ENCODE results near the gene CACNG3.

Gene CACNG3

DNA sequence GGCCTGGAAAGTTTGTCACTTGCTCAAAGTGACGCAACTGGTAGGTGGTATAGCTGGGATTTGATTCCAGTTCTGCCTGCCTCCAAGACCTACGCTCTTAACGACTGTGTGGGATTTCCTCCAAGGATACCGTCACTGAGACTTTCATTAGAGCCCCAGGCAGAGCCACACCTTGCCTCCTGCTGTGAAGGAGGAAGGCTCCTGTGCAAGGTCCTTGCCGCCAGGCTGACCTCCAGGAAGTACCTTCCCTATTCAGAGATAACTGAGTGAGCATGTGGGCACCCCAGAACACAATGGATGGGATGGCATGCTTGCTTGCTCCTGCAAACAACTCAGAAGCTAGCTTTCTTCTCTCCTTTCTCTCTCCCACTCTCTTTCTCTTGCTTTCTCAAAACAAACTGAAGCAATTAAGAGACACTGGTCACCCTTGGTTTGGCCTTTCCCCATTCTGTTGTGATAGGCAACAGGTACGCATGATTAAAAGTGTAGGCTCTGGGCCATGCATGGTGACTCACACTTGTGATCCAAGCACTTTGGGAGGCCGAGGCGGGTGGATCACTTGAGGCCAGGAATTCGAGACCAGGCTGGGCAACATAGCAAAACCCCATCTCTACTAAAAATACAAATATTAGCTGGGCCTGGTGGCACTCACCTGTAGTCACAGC lies 30.7 kb downstream of the CACNG3 start:
- WGBS (ENCODE audit: extremely low coverage, insufficient coverage, insufficient read length): no CpG with 5 or more reads among the region's 9 CpGs
- peak; percentile 53 to 63 for DNase-seq
- no peaks in the 10 kb centered on the region for H3K4me1 ChIP-seq (ENCODE audit: control insufficient read depth in 1 of 2, insufficient read depth in 2 of 2, low read length in 2 of 2)
- H2BK12ac ChIP-seq (ENCODE audit: low read length): no peak overlapping the region
- no peak overlapping the region for H3K23ac ChIP-seq (ENCODE audit: low read length)
- H3K4me2 ChIP-seq (ENCODE audit: low read length): no peak overlapping the region
- no peak overlapping the region for H2BK5ac ChIP-seq (ENCODE audit: low read depth, low read length, poor library complexity)
- no peak overlapping the region for H3K4ac ChIP-seq (ENCODE audit: low read depth, low read length)
- H4K91ac ChIP-seq (ENCODE audit: low read depth, low read length): no peak overlapping the region
- H2BK120ac ChIP-seq (ENCODE audit: insufficient read depth, low read length, poor library complexity): no peak overlapping the region
- H3K9ac ChIP-seq (ENCODE audit: low read length): no peak overlapping the region
- no peak overlapping the region for H4K8ac ChIP-seq (ENCODE audit: low read depth, low read length)
- no peak overlapping the region for H3K4me3 ChIP-seq (ENCODE audit: low read depth, low read length)
- H3K79me2 ChIP-seq (ENCODE audit: control insufficient read depth, insufficient read depth, low read length, poor library complexity): no peaks in the 10 kb centered on the region
- H3K79me1 ChIP-seq (ENCODE audit: low read length): no peaks in the 10 kb centered on the region
- H2AK5ac ChIP-seq (ENCODE audit: low read length): no peak overlapping the region
- no peak overlapping the region for H4K12ac ChIP-seq (ENCODE audit: low read depth, low read length)
- H3K27ac ChIP-seq (ENCODE audit: low read depth, low read length): no peak overlapping the region
- H3K27me3 ChIP-seq (ENCODE audit: insufficient read depth, low read length): no peaks in the 10 kb centered on the region
- H3K36me3 ChIP-seq (ENCODE audit: control insufficient read depth in 1 of 2, insufficient read depth in 2 of 2, low read length in 2 of 2): no peaks in the 10 kb centered on the region
- no peak overlapping the region for H3K18ac ChIP-seq (ENCODE audit: low read length)
- no peak overlapping the region for H3K14ac ChIP-seq (ENCODE audit: low read length)
- no peaks in the 10 kb centered on the region for H3K9me3 ChIP-seq (ENCODE audit: insufficient read depth, low read depth, low read length)
- no peak overlapping the region for H2AFZ ChIP-seq (ENCODE audit: insufficient read depth, low read length, poor library complexity)

DNA sequence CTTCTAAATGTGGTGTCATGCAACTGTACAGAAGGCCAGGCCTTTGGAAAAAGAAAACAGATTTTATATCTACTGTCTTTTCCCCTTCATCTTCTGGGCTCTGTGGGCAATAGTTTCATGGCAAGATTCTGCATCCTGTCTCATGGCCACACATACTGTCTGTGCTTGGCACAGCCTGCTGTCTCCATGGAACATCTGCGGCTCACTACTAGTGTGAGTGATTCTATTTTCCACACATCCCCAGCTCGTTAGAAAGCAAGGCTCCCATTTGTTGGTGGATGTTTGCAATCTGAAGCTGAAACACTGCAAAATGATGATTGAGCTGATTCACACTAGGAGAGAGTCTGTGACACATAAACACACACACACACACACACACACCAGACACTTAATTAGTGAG lies 32.4 kb downstream of the CACNG3 start:
- no peaks in the 10 kb centered on the region for H3K4me1 ChIP-seq (ENCODE audit: control insufficient read depth in 1 of 2, insufficient read depth in 2 of 2, low read length in 2 of 2)
- no peak overlapping the region for H2BK5ac ChIP-seq (ENCODE audit: low read depth, low read length, poor library complexity)
- no peak overlapping the region for H3K4me2 ChIP-seq (ENCODE audit: low read length)
- H2BK12ac ChIP-seq (ENCODE audit: low read length): no peak overlapping the region
- no peaks in the 10 kb centered on the region for H3K9me3 ChIP-seq (ENCODE audit: insufficient read depth, low read depth, low read length)
- H4K8ac ChIP-seq (ENCODE audit: low read depth, low read length): no peak overlapping the region
- H3K79me2 ChIP-seq (ENCODE audit: control insufficient read depth, insufficient read depth, low read length, poor library complexity): no peaks in the 10 kb centered on the region
- no peak overlapping the region for H3K23ac ChIP-seq (ENCODE audit: low read length)
- H3K27ac ChIP-seq (ENCODE audit: low read depth, low read length): no peak overlapping the region
- H2AK5ac ChIP-seq (ENCODE audit: low read length): no peak overlapping the region
- H2BK120ac ChIP-seq (ENCODE audit: insufficient read depth, low read length, poor library complexity): no peak overlapping the region
- no peak overlapping the region for H3K4ac ChIP-seq (ENCODE audit: low read depth, low read length)
- DNase-seq: no peak
- H3K14ac ChIP-seq (ENCODE audit: low read length): no peak overlapping the region
- H3K9ac ChIP-seq (ENCODE audit: low read length): no peak overlapping the region
- H3K27me3 ChIP-seq (ENCODE audit: insufficient read depth, low read length): no peaks in the 10 kb centered on the region
- H4K91ac ChIP-seq (ENCODE audit: low read depth, low read length): no peak overlapping the region
- H4K12ac ChIP-seq (ENCODE audit: low read depth, low read length): no peak overlapping the region
- no peak overlapping the region for H3K18ac ChIP-seq (ENCODE audit: low read length)
- H3K4me3 ChIP-seq (ENCODE audit: low read depth, low read length): no peak overlapping the region
- H2AFZ ChIP-seq (ENCODE audit: insufficient read depth, low read length, poor library complexity): no peak overlapping the region
- no CpG with 5 or more reads among the region's 2 CpGs for WGBS (ENCODE audit: extremely low coverage, insufficient coverage, insufficient read length)
- H3K79me1 ChIP-seq (ENCODE audit: low read length): no peaks in the 10 kb centered on the region
- no peaks in the 10 kb centered on the region for H3K36me3 ChIP-seq (ENCODE audit: control insufficient read depth in 1 of 2, insufficient read depth in 2 of 2, low read length in 2 of 2)

DNA sequence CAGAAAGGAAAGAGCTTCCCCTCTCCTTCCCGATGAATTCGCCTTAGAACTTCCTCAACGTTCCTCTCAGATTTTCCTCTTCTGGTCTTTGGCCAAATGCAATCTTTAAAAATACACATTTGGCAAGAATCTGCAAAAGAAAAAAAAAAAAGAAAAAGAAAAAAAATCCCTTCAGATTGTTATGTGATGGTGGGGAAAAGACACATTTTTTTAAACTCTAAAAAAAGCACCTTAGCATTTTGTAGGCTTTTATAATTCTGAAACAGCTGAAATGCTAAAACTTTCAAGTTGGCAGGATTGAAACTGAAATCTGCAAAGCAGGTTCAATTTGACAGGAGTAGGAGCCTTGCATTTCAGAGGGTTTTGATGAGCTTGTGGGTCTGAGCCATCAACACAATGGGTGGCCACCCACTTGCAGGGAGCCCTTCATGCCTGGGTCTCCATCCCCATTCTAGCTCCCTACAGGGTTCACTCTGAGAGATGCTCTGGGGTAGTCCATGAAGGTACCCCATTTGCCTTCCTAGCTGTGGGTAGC lies 33.1 kb downstream of the CACNG3 start:
- Histone ChIP-seq H3K4me3 (ENCODE audit: low read depth, low read length) (no peak overlapping the region), H3K4ac (ENCODE audit: low read depth, low read length) (no peak overlapping the region), H3K14ac (ENCODE audit: low read length) (no peak overlapping the region), H4K12ac (ENCODE audit: low read depth, low read length) (no peak overlapping the region), H2AK5ac (ENCODE audit: low read length) (no peak overlapping the region), H3K4me2 (ENCODE audit: low read length) (no peak overlapping the region), H3K9ac (ENCODE audit: low read length) (no peak overlapping the region), H4K91ac (ENCODE audit: low read depth, low read length) (no peak overlapping the region), H2AFZ (ENCODE audit: insufficient read depth, low read length, poor library complexity) (no peak overlapping the region), H2BK12ac (ENCODE audit: low read length) (no peak overlapping the region), H3K27ac (ENCODE audit: low read depth, low read length) (no peak overlapping the region), H3K4me1 (ENCODE audit: control insufficient read depth in 1 of 2, insufficient read depth in 2 of 2, low read length in 2 of 2) (no peaks in the 10 kb centered on the region), H3K18ac (ENCODE audit: low read length) (no peak overlapping the region), H2BK120ac (ENCODE audit: insufficient read depth, low read length, poor library complexity) (no peak overlapping the region), H2BK5ac (ENCODE audit: low read depth, low read length, poor library complexity) (no peak overlapping the region), H3K36me3 (ENCODE audit: control insufficient read depth in 1 of 2, insufficient read depth in 2 of 2, low read length in 2 of 2) (no peaks in the 10 kb centered on the region), H3K9me3 (ENCODE audit: insufficient read depth, low read depth, low read length) (no peaks in the 10 kb centered on the region), H3K79me2 (ENCODE audit: control insufficient read depth, insufficient read depth, low read length, poor library complexity) (no peaks in the 10 kb centered on the region), H3K27me3 (ENCODE audit: insufficient read depth, low read length) (no peaks in the 10 kb centered on the region), H3K23ac (ENCODE audit: low read length) (no peak overlapping the region), H4K8ac (ENCODE audit: low read depth, low read length) (no peak overlapping the region), H3K79me1 (ENCODE audit: low read length) (no peaks in the 10 kb centered on the region)
- DNase-seq: no peak
- no CpG with 5 or more reads among the region's 3 CpGs for WGBS (ENCODE audit: extremely low coverage, insufficient coverage, insufficient read length)

DNA sequence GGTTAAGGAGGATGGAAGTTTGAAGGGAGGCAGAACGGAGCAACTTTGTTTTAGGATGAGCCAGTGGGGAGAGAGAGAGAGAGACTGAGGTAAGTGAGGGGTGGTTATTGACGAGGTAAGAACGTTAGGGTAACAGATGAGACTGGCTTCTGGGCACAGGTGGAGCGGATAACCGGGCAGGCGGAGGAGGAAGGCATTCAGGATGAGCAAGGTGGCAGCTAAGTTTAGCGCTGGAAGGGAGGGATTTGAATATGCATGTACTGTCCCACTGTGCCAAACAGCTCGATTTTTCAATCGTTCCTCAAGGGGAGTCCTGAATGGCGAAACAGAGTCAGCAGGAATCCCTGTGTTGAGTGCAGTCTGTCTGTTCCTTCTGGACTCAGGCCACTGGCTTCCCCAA lies 35.8 kb downstream of the CACNG3 start:
- no peaks in the 10 kb centered on the region for H3K36me3 ChIP-seq (ENCODE audit: control insufficient read depth in 1 of 2, insufficient read depth in 2 of 2, low read length in 2 of 2)
- H4K91ac ChIP-seq (ENCODE audit: low read depth, low read length): no peak overlapping the region
- H2BK5ac ChIP-seq (ENCODE audit: low read depth, low read length, poor library complexity): no peak overlapping the region
- no peak overlapping the region for H3K4me2 ChIP-seq (ENCODE audit: low read length)
- H4K8ac ChIP-seq (ENCODE audit: low read depth, low read length): no peak overlapping the region
- no peak overlapping the region for H3K18ac ChIP-seq (ENCODE audit: low read length)
- no peak overlapping the region for H4K12ac ChIP-seq (ENCODE audit: low read depth, low read length)
- H2BK12ac ChIP-seq (ENCODE audit: low read length): no peak overlapping the region
- H3K4me3 ChIP-seq (ENCODE audit: low read depth, low read length): no peak overlapping the region
- H3K79me1 ChIP-seq (ENCODE audit: low read length): no peaks in the 10 kb centered on the region
- H2AK5ac ChIP-seq (ENCODE audit: low read length): no peak overlapping the region
- no CpG with 5 or more reads among the region's 10 CpGs for WGBS (ENCODE audit: extremely low coverage, insufficient coverage, insufficient read length)
- H3K27me3 ChIP-seq (ENCODE audit: insufficient read depth, low read length): no peaks in the 10 kb centered on the region
- no peak overlapping the region for H2AFZ ChIP-seq (ENCODE audit: insufficient read depth, low read length, poor library complexity)
- no peak overlapping the region for H3K4ac ChIP-seq (ENCODE audit: low read depth, low read length)
- no peak for DNase-seq
- H3K79me2 ChIP-seq (ENCODE audit: control insufficient read depth, insufficient read depth, low read length, poor library complexity): no peaks in the 10 kb centered on the region
- H3K23ac ChIP-seq (ENCODE audit: low read length): no peak overlapping the region
- no peak overlapping the region for H3K14ac ChIP-seq (ENCODE audit: low read length)
- no peak overlapping the region for H3K27ac ChIP-seq (ENCODE audit: low read depth, low read length)
- H3K9me3 ChIP-seq (ENCODE audit: insufficient read depth, low read depth, low read length): no peaks in the 10 kb centered on the region
- H3K9ac ChIP-seq (ENCODE audit: low read length): no peak overlapping the region
- H2BK120ac ChIP-seq (ENCODE audit: insufficient read depth, low read length, poor library complexity): no peak overlapping the region
- no peaks in the 10 kb centered on the region for H3K4me1 ChIP-seq (ENCODE audit: control insufficient read depth in 1 of 2, insufficient read depth in 2 of 2, low read length in 2 of 2)

Measured in trophoblast cell (in vitro differentiated cells and primary cell).